Activated CD8-positive, alpha-beta memory T cell treated with anti-CD3 and anti-CD28 coated beads for 4 hours (primary cell): ENCODE results near the gene FITM1.

Experiments
- DNase-seq, 2 donors: peaks; one replicate each; pipeline ENCODE4 v3.0.0-alpha.2; 2020; ENCODE audit warnings: low read depth in 2 of 2

Gene FITM1

DNA sequence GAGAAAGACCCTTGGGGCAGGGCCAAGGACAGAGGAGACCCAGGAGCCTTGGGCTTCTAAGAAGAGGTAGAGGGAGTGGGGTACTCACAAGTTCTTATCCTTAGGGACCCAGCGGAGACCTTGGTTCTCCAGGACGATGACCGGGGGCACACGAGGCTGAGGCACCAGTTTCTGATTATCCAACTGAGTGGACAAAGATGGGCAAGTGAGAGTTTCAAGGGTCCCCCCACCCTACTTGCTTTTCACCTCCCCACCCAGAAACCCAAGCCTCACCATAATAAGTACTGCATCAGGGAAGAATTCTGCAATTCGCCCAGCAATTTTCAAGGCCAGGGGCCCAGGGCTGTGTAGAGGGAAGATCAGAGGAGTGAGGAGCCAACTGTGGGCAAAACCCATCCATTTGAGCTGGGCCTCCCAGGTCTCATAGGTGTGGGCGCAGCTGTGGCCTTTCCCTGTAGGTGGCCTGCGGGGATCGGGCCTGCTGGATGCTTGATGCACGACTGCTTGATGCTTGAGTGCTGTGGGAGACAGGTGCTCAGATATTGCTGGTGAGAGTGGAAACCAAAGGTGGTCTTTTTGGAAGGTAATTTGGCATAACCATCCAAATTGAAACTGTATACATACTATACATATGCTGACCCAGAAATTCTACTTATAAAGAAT is 8.9 kb downstream of the FITM1 start:
- no peak for DNase-seq

DNA sequence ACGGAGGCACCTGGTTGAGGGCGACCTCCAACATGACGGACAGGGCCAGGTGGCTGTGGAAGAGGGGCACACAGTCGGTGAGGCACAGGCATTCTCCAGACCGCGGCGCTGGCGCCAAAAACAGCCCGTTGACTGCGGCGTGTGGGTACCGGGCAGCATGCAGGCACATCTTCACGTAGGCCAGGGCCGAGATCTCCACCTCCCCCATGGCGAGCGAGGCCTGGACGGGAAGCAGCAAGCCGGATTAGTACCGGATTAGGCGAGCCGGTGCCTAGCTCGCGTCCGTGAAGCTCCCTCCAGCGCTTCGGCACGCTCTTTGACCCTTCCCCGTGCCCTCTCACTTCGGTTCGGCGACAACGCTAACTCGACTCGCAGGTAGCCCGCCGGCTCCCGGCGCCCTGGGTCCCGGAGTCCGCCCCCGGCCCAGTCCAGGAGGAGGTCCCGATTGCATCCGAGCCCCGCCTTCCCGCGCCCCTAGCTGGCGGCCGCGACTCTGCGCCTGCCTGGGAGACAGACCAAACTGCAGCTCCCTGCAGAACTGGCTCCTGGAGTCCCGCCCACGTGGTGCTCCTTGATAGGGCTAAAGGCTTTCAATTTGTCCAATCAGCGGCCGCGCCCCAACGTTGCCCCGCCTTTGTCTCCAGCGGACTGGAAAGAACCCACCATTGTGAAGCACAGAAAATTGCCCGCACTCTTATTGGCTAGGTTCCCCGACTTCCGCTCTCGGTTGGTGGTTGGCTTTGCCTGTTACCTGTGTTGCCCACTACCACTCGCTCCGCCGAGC is 10.8 kb downstream of the FITM1 start, which contains the start of gene EMC9:
EMC9 (minus strand) TSS at position 495 of the 784 bp plus-strand sequence; CDS start at position 208, 287 bp downstream.
- peak; percentile 99 for DNase-seq

DNA sequence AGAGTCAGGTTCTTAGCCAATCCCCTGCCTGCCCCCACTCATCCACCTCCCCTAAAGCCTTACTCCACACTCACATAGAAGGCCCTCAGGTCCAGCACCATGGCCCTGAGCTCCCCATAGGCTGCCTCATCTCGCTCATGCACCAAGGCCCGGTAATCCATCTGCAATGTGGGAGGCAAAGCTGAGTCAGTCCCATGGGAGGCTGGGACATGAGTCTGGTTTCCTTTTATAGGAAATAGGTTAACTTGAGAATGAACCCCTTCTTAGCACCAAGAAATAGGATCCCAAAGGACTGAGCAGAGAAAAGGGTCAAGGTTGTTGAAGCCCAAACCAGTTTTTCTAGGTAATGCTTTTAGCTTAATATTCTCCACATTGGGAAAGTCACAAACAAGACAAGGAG is 13.1 kb downstream of the FITM1 start:
- DNase-seq = no peak

DNA sequence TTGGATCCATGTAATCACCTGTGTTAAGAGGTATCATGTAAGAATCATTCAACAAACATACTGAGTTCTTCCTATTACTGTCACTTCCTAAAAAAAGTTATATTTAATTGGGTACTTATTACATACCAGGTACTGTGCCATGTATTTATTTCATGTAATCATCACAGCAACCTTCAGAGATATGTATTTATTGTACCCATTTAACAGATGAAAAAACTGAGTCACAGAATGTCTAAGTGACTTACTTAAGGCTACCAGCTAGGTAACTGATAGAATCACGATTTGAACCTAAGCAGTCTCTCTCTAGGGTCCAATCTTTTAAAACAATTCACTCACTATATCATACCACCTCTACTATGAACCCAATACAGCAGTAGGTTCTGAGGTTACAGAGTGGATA is 14.0 kb downstream of the FITM1 start:
- DNase-seq = no peak

DNA sequence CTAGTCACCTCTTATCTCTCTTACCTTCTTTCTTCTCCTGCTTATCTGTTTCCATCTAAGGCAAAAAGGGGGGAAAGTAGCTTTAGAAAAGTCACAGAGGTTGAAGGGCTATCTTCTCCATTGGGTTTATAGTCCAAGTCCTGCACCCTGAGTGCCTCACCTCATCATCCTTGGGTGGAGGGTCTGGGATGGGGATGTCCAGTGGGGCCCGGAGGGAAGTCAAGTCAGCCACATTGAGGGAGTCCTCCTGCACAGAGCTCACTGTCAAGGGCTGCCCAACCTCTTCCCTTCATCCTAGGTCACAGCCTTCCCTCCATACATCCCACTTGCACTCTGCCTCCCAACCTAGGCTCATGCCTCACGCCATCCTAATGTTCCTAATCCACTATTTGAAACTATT is 14.8 kb downstream of the FITM1 start:
- DNase-seq = no peak

DNA sequence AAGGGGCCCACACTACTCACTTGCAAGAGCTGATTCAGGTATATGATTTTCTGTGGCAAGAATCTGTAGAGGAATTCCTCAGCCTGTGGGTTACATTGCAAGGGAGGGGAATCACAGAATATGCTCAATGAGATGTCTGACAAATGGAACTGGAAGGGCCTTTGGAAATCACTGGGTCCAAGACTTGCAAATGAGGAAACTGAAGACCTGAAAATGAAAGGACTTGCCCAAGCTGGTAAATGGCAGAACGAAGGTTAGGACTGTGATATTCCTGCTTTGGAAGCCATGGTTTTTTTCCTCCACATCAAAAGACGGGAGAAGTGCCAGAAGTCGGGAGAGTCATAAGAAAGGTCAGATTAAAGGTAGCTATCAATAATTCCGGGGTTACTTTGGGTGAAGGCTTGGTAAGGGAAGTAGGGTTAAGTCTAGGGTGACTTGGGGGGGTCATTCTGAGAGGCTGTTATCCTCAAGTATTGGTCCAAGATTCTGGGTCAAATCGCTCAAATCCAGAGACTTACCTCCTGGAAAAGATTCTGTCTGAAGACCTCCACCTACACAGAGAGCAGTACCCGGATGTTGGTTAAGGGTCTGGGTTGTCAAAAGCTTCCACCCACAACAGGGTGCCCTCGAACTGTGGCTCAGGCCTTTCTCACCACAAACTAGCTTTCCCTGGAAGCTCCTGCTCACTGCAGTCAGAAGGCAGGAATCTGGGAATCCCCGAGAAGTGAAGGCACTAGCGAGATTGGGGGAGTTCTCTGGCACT is 15.4 kb downstream of the FITM1 start:
- no peak for DNase-seq

DNA sequence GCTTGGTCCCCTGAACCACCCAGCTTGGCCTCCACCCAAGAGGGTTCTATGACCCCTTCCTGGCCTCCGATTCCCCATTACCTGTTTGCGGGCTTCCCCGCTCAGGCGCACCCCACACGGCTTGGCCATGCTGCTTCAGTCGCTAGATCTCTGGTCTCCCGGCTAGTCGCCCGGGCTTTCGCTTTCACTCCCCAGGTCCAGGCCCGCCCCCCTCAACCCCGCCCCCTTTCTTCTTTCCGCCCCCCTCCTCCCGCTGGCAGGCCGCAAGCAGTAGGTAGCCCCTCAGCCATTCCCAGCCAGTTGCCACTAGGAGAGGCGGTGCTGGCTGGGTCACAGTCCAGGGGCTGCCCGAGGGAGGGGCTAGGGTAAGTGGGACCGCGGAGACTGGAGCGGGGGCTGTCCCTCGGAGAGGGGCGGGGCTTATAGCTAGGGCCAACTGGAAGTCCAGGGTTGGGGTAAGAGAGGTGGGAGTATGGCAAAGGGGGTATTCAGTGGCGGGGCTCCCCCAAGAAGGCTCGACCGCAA is 16.1 kb downstream of the FITM1 start, which contains the start of gene PSME2:
PSME2 (minus strand) TSS at position 158 of the 525 bp plus-strand sequence; CDS start at position 129, 29 bp downstream.
- DNase-seq = peak; percentile 61 to 64

DNA sequence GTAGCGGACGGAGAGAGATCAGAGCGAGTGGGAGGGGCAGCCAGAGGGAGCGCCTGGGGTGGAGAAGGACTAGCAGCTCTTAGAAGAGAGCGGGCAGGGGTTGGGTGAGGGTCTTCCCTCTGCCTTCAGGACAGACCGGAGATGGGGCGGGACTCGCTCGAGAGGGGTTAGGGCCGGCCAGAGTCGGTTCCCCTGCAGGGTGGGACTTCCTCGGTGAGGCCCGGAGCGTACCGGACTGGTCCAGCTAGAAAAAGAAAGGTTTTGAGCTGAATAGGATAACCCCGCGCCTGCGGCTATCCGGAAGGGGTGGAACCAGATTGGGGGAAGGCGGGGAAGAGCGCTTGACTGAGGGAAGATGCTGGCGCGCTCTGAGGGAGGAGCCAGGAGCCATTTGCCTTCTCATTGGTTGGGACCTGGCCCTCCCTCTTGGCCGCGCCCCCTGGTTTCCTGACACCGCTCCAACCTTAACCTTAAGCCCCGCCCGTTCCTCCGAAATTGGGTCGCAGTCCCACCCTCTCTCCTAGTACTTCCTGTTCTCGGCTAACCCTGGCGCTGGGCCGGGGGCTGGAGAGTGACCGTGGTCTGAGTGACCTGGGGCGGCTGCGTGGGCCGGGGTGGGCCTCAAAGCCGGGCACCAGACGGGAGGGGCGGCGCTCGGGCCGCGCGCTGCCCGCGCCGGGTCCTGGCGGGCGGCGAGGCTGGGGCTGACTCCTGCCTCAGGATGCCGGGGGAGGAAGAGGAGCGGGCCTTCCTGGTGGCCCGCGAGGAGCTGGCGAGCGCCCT is 16.7 kb downstream of the FITM1 start, which contains the start of gene RNF31:
RNF31 (plus strand) TSS at position 521 of the 783 bp plus-strand sequence; CDS start at position 722, 201 bp downstream.
- peak; percentile 93 to 96 for DNase-seq

DNA sequence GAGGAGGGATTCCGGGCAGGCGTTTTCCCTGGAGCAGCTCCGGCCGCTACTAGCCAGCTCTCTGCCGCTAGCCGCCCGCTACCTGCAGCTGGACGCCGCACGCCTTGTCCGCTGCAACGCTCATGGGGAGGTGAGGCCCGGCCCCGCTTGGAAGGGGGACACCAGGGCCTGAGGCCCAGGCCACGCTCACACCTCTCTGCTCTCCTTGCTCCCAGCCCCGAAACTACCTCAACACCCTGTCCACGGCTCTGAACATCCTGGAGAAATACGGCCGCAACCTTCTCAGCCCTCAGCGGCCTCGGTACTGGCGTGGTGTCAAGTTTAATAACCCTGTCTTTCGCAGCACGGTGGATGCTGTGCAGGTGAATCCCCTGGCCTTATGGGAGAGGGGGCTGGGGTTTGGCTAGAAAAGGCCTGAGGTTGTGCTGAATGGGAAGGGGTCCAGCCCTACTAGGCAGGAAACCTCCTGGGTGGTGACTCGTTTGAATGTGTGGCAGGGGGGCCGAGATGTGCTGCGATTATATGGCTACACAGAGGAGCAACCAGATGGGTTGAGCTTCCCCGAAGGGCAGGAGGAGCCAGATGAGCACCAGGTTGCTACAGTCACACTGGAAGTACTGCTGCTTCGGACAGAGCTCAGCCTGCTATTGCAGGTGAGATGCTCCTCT is 17.4 kb downstream of the FITM1 start:
- no peak for DNase-seq

DNA sequence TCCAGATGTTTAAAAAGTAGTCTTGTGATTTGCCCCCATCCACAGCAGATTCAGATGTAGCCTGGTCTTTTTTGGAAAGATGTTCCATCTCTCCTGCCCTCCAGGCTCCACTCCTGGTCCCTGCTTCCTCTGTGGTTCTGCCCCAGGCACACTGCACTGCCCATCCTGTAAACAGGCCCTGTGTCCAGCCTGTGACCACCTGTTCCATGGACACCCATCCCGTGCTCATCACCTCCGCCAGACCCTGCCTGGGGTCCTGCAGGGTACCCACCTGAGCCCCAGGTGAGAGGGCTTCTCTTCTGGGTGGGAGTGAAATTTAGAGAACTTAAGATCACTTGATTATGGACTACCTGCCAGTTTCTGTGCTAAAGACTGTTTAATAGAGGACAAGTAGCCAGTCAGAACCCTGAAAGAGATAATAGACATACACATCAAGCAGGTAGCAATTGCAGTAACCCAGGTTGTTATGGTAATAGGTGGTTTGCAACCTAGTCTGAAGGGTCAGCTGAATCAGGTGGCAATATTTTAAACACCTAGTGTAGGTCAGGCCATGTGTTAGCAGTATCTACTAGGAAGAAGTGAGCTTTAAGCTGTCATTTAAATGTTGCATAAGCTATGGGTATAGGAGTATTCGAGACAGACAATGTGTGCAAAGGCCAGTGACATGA is 19.0 kb downstream of the FITM1 start:
- no peak for DNase-seq

DNA sequence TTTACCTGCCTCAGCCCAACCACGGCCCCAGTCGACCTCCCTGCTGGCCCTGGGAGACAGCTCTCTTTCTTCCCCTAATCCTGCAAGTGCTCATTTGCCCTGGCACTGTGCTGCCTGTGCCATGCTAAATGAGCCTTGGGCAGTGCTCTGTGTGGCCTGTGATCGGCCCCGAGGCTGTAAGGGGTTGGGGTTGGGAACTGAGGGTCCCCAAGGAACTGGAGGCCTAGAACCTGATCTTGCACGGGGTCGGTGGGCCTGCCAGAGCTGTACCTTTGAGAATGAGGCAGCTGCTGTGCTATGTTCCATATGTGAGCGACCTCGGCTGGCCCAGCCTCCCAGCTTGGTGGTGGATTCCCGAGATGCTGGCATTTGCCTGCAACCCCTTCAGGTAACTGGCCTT is 19.6 kb downstream of the FITM1 start:
- DNase-seq = no peak

DNA sequence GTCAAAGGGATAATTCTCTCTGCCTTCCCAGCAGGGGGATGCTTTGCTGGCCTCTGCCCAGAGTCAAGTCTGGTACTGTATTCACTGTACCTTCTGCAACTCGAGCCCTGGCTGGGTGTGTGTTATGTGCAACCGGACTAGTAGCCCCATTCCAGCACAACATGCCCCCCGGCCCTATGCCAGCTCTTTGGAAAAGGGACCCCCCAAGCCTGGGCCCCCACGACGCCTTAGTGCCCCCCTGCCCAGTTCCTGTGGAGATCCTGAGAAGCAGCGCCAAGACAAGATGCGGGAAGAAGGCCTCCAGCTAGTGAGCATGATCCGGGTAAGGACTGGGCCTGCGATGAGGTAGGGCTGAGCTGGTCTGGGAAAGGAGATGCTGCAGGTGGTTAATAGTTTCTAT is 20.1 kb downstream of the FITM1 start:
- DNase-seq = no peak

DNA sequence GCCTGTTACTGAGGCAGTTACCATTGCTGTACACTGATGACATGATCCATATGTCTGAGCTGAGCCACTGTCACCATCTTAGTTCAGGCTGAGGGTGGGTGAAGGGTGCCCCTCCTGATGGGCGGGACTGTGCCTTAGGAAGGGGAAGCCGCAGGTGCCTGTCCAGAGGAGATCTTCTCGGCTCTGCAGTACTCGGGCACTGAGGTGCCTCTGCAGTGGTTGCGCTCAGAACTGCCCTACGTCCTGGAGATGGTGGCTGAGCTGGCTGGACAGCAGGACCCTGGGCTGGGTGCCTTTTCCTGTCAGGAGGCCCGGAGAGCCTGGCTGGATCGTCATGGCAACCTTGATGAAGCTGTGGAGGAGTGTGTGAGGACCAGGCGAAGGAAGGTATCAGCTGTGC is 20.5 kb downstream of the FITM1 start:
- no peak for DNase-seq

DNA sequence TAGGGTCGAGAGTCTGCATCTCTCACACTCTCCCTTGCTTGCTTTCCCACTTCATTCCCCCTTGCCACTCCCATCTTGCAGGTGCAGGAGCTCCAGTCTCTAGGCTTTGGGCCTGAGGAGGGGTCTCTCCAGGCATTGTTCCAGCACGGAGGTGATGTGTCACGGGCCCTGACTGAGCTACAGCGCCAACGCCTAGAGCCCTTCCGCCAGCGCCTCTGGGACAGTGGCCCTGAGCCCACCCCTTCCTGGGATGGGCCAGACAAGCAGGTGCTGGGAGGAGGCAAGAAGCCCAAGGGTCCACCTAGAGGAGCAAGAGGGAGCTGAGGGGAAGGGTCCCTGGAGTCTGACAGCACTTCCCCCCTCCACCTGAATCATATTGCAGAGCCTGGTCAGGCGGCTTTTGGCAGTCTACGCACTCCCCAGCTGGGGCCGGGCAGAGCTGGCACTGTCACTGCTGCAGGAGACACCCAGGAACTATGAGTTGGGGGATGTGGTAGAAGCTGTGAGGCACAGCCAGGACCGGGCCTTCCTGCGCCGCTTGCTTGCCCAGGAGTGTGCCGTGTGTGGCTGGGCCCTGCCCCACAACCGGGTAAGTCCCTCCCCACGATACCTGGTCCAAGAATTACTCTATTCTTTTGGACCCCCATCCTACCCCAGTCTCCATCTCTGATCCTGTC is 21.1 kb downstream of the FITM1 start:
- DNase-seq = no peak

DNA sequence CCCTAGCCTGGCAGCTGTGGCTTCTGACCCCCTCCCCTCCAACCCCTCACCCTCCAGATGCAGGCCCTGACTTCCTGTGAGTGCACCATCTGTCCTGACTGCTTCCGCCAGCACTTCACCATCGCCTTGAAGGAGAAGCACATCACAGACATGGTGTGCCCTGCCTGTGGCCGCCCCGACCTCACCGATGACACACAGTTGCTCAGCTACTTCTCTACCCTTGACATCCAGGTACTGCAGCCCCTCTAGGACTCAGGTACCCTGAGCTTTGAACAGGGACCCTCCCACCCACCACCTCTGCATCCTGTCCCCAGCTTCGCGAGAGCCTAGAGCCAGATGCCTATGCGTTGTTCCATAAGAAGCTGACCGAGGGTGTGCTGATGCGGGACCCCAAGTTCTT is 24.6 kb downstream of the FITM1 start:
- no peak for DNase-seq

DNA sequence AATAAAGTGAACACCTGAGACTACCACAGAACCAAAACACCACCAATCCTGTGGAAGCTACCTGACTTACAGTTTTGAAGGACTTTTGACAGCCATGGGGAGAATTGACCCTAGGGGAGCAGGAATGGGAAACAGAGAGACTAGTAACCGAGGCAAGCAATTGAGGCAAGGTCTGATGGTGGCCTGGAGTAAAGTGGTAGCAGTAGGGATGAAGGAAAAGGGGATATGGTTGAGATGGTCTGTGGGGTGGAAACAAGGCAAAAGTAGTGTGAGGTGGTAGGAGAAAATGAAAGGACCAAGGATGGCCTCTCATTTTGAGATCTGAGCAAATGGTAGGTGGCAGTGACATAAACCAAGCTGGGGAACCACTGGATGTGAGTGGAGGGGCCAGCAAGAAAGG is 26.4 kb downstream of the FITM1 start:
- DNase-seq = no peak

DNA sequence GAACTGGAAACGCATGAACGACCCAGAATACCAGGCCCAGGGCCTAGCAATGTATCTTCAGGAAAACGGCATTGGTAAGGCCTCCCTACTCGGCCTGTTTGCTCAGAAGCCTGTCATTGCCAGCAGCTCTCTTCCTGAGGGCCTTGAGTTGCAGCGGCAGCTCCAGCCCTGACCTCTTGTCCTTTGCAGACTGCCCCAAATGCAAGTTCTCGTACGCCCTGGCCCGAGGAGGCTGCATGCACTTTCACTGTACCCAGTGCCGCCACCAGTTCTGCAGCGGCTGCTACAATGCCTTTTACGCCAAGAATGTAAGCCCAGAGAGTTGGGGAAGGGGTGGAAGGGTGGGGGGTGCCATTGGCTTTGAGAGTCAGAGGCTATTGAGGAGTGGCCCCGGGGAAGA is 26.9 kb downstream of the FITM1 start:
- DNase-seq = no peak

DNA sequence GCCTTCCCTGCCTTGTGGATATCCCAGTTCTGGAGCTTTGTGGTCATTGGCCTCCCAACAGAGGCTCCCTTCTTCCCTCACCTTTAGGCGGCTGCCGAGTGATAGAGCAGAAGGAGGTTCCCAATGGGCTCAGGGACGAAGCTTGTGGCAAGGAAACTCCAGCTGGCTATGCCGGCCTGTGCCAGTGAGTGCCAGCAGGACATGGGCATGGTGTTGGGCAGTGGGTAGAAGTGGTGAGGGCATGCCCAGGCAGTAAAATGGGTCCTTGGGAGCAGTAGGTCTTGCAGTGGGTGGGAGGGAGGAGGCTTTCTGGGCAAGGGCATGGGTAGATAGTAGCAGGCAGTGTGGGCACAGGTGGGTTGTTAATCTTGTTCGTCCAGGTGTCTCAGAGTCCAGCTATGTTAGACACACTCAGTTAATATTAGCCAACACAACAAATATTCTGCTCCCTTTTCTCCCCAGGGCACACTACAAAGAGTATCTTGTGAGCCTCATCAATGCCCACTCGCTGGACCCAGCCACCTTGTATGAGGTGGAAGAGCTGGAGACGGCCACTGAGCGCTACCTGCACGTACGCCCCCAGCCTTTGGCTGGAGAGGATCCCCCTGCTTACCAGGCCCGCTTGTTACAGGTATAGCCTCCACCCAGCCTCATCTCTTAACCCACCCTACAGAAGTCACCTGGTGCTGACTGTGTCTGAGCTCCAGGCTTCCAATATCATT is 29.5 kb downstream of the FITM1 start:
- no peak for DNase-seq

DNA sequence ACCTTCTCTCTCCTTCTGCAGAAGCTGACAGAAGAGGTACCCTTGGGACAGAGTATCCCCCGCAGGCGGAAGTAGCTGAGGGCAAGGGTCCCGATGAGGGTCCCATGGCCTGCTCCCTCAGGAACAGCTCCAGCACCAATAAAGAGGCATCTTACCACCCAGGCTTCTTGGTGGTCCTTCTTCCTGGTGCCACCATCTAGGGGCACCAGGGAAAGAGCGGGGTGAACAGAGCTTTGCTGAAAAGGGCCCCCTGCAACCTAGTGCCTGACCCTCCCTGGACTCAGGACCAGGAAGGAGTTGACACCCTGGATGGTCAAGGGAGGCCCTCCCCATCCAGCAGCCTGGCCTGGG is 30.0 kb downstream of the FITM1 start:
- DNase-seq = no peak
